Activated naive CD8-positive, alpha-beta T cell treated with anti-CD3 and anti-CD28 coated beads, Interleukin-2, amount 50 U/mL, for 24 hours (primary cell): Measurements from ENCODE around the gene CDC14A.
"Not testable (repeated sequence)": the region's sequence is repeated elsewhere in the genome, so short reads cannot be mapped to it uniquely, and the experiment has no call there.

Experiments used
- ATAC-seq: fragments of 150-1000 bp; cut with Tn5 transposase; one replicate; pipeline ENCODE4 v1.10.0; 2021
- DNase-seq: peaks from one replicate; pipeline ENCODE4 v3.0.0; 2021
- H3K27ac Mint-ChIP-seq: one replicate; pipeline ENCODE4 v1.8.0; 2021; ENCODE audit warnings: mild to moderate bottlenecking, mixed read lengths
- H3K27me3 Mint-ChIP-seq: one replicate; pipeline ENCODE4 v1.8.0; 2021; ENCODE audit warnings: mixed read lengths
- H3K36me3 Mint-ChIP-seq: one replicate; pipeline ENCODE4 v1.8.0; 2021; ENCODE audit warnings: low read depth, mixed read lengths
- H3K4me1 Mint-ChIP-seq: one replicate; pipeline ENCODE4 v1.8.0; 2021; ENCODE audit warnings: mixed read lengths
- H3K4me3 Mint-ChIP-seq: one replicate; pipeline ENCODE4 v1.8.0; 2021; ENCODE audit warnings: mild to moderate bottlenecking, moderate library complexity, mixed read lengths
- H3K9me3 Mint-ChIP-seq: one replicate; pipeline ENCODE4 v1.8.0; 2021; ENCODE audit warnings: mixed read lengths

CDC14A gene

GRCh38 chr1:100392756-100393155, 40.5 kb downstream of the CDC14A start:
- no peaks in the 10 kb centered on the region for H3K27me3 Mint-ChIP-seq
- H3K27ac Mint-ChIP-seq, result no peak overlapping the region
- no peaks in the 10 kb centered on the region for H3K9me3 Mint-ChIP-seq
- ATAC-seq, result no peak
- DNase-seq, result no peak
- peaks cover 14% of the 10 kb centered on the region for H3K36me3 Mint-ChIP-seq
- no peak overlapping the region for H3K4me3 Mint-ChIP-seq
- H3K4me1 Mint-ChIP-seq, result peaks cover 85% of the 10 kb centered on the region

- H3K27ac Mint-ChIP-seq, result peak overlapping the region; percentile 47
- H3K4me1 Mint-ChIP-seq, result peaks cover 89% of the 10 kb centered on the region
- DNase-seq (no peak), ATAC-seq (no peak)
- H3K36me3 Mint-ChIP-seq, result peaks cover 14% of the 10 kb centered on the region
- no peak overlapping the region for H3K4me3 Mint-ChIP-seq
- H3K9me3 Mint-ChIP-seq, result no peaks in the 10 kb centered on the region
- no peaks in the 10 kb centered on the region for H3K27me3 Mint-ChIP-seq
Observed at GRCh38 chr1:100394285-100394684, 42.0 kb downstream of the CDC14A start.

DNA sequence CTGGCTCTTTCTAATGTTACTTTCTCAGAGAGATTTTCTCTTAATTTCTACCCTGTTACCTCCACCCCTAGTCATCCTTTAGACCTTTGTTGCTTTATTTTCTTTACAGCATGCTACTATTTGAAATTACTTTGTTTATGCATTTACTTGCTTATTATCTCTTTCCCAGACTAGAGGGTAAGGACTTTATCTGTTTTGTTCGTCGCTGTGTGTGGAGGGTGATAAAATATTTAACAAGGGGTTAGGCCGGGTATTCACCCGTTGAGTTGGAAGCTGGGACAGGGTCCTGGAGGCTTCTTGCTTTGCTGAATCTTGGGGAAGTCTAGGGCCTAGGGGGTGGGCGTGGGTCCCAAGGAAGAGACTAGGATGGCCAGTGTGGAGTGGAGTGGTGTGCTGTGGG, 43.6 kb downstream of the CDC14A start:
- ATAC-seq, result no peak
- Mint-ChIP-seq H3K27me3 (no peaks in the 10 kb centered on the region), H3K9me3 (no peaks in the 10 kb centered on the region), H3K4me3 (no peak overlapping the region), H3K4me1 (peaks cover 86% of the 10 kb centered on the region), H3K27ac (peak overlapping the region; percentile 78), H3K36me3 (peaks cover 12% of the 10 kb centered on the region)
- DNase-seq, result no peak

GRCh38 chr1:100396651-100397050, 44.3 kb downstream of the CDC14A start:
- peak overlapping the region; percentile 78 for H3K27ac Mint-ChIP-seq
- peak; percentile 27 for ATAC-seq
- peak overlapping the region; percentile 18 for H3K4me3 Mint-ChIP-seq
- H3K9me3 Mint-ChIP-seq, result no peaks in the 10 kb centered on the region
- no peak for DNase-seq
- H3K36me3 Mint-ChIP-seq, result peaks cover 13% of the 10 kb centered on the region
- H3K27me3 Mint-ChIP-seq, result no peaks in the 10 kb centered on the region
- H3K4me1 Mint-ChIP-seq, result peaks cover 84% of the 10 kb centered on the region

- no peaks in the 10 kb centered on the region for H3K27me3 Mint-ChIP-seq
- ATAC-seq, result peak; percentile 75
- no peaks in the 10 kb centered on the region for H3K9me3 Mint-ChIP-seq
- peaks cover 83% of the 10 kb centered on the region for H3K4me1 Mint-ChIP-seq
- H3K4me3 Mint-ChIP-seq, result no peak overlapping the region
- no peak for DNase-seq
- peak overlapping the region; percentile 78 for H3K27ac Mint-ChIP-seq
- peaks cover 15% of the 10 kb centered on the region for H3K36me3 Mint-ChIP-seq
Observed at GRCh38 chr1:100397681-100398080, 45.4 kb downstream of the CDC14A start.

GRCh38 chr1:100398648-100399047, 46.3 kb downstream of the CDC14A start:
- Mint-ChIP-seq H3K4me1 (peaks cover 83% of the 10 kb centered on the region), H3K27me3 (no peaks in the 10 kb centered on the region), H3K27ac (peak overlapping the region; percentile 77), H3K4me3 (no peak overlapping the region), H3K36me3 (peaks cover 12% of the 10 kb centered on the region), H3K9me3 (no peaks in the 10 kb centered on the region)
- DNase-seq, result no peak
- ATAC-seq, result no peak

GRCh38 chr1:100400404-100400803, 48.1 kb downstream of the CDC14A start:
- H3K9me3 Mint-ChIP-seq, result no peaks in the 10 kb centered on the region
- DNase-seq, result peak; percentile 42
- H3K4me3 Mint-ChIP-seq, result peak overlapping the region; percentile 61
- peaks cover 85% of the 10 kb centered on the region for H3K4me1 Mint-ChIP-seq
- H3K27me3 Mint-ChIP-seq, result no peaks in the 10 kb centered on the region
- peaks cover 5% of the 10 kb centered on the region for H3K36me3 Mint-ChIP-seq
- peak; percentile 48 for ATAC-seq
- H3K27ac Mint-ChIP-seq, result peak overlapping the region; percentile 93

- Mint-ChIP-seq H3K4me3 (no peak overlapping the region), H3K4me1 (peaks cover 75% of the 10 kb centered on the region), H3K27me3 (no peaks in the 10 kb centered on the region), H3K36me3 (peaks cover 24% of the 10 kb centered on the region), H3K9me3 (peaks cover 7% of the 10 kb centered on the region), H3K27ac (peak overlapping the region; percentile 34)
- ATAC-seq (peak; percentile 22), DNase-seq (no peak)
Observed at GRCh38 chr1:100404821-100405220, 52.5 kb downstream of the CDC14A start.

GRCh38 chr1:100405902-100406301, 53.6 kb downstream of the CDC14A start:
- H3K36me3 Mint-ChIP-seq, result peaks cover 24% of the 10 kb centered on the region
- not testable (repeated sequence) for H3K27me3 Mint-ChIP-seq, H3K9me3 Mint-ChIP-seq, DNase-seq, H3K4me3 Mint-ChIP-seq, ATAC-seq
- H3K4me1 Mint-ChIP-seq, result peaks cover 67% of the 10 kb centered on the region
- H3K27ac Mint-ChIP-seq, result peak overlapping the region; percentile 44

DNA sequence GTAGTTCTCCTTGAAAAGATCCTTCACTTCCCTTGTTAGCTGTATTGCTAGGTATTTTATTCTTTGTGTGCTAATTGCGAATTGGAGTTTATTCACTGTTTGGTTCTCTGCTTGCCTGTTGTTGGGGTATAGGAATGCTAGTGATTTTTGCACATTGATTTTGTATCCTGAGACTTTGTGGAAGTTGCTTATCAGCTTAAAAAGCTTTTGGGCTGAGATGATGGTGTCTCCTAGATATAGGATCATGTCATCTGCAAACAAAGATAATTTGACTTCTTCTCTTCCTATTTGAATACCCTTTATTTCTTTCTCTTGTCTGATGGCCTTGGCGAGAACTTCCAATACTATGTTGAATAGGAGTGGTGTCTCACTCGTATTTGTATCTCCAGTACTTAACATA, 55.1 kb downstream of the CDC14A start:
- peak overlapping the region; percentile 1 for H3K27ac Mint-ChIP-seq
- ATAC-seq, result not testable (repeated sequence)

DNA sequence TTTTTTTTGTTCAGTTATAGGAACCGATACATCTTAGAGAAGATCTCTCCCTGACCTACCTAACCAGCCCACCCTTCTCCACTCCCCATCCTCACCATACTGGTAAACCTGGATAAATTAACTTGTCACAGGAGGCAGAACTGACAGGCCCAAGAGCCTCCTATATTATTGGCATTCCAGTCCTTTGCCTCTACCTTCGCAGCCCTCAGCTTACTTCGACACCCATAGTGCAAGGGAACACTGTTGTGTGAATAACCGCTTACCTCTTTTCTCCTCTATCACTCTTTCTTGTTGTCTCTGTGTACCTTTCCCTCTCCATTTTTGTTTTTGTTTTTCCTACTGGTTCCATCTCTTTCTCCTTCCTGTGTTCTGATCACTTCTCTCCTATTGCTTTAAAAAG, 58.7 kb downstream of the CDC14A start:
- Mint-ChIP-seq H3K4me3 (no peak overlapping the region), H3K27me3 (no peaks in the 10 kb centered on the region), H3K9me3 (peaks cover 7% of the 10 kb centered on the region), H3K4me1 (peaks cover 67% of the 10 kb centered on the region), H3K27ac (peak overlapping the region; percentile 15), H3K36me3 (peaks cover 18% of the 10 kb centered on the region)
- ATAC-seq (no peak), DNase-seq (no peak)

More for the DNA sequence above, 55.1 kb downstream of the CDC14A start:
- Mint-ChIP-seq H3K36me3 (peaks cover 20% of the 10 kb centered on the region), H3K4me1 (peaks cover 75% of the 10 kb centered on the region)
- not testable (repeated sequence) for H3K9me3 Mint-ChIP-seq, DNase-seq, H3K27me3 Mint-ChIP-seq, H3K4me3 Mint-ChIP-seq

DNA sequence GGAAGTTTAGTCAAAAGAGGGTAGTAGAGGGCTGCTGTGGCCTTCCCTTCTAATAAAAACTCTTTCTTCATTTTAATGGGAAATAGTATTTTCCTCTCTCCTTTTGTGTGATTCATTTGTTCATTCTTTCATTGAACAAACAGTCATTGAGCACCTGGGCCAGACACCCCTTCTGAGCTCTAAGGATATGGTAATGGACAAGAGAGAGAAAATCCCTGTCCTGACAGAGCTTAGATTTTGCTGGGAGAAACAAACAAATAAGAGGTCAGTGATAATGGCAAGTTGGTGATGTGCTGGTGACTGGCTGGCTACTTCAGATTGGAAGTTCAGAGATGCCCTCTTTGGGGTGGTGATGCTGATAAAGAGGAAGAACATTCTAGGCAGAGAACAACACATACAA, 59.3 kb downstream of the CDC14A start:
- DNase-seq (no peak), ATAC-seq (no peak)
- Mint-ChIP-seq H3K4me1 (peaks cover 66% of the 10 kb centered on the region), H3K36me3 (peaks cover 14% of the 10 kb centered on the region), H3K4me3 (no peak overlapping the region), H3K27me3 (no peaks in the 10 kb centered on the region), H3K9me3 (peaks cover 7% of the 10 kb centered on the region), H3K27ac (peak overlapping the region; percentile 15)

GRCh38 chr1:100413035-100413434, 60.7 kb downstream of the CDC14A start:
- peaks cover 13% of the 10 kb centered on the region for H3K36me3 Mint-ChIP-seq

GRCh38 chr1:100414693-100415497, 62.6 kb downstream of the CDC14A start:
- no peaks in the 10 kb centered on the region for H3K9me3 Mint-ChIP-seq
- DNase-seq (no peak), ATAC-seq (no peak)
- peak overlapping the region; percentile 58 for H3K27ac Mint-ChIP-seq
- no peak overlapping the region for H3K4me3 Mint-ChIP-seq
- H3K36me3 Mint-ChIP-seq, result peaks cover 10% of the 10 kb centered on the region
- no peaks in the 10 kb centered on the region for H3K27me3 Mint-ChIP-seq
- peaks cover 60% of the 10 kb centered on the region for H3K4me1 Mint-ChIP-seq

More at GRCh38 chr1:100413035-100413434, 60.7 kb downstream of the CDC14A start:
- Mint-ChIP-seq H3K27ac (no peak overlapping the region), H3K9me3 (peaks cover 7% of the 10 kb centered on the region), H3K4me3 (no peak overlapping the region), H3K27me3 (no peaks in the 10 kb centered on the region), H3K4me1 (peaks cover 67% of the 10 kb centered on the region)
- DNase-seq (no peak), ATAC-seq (no peak)

GRCh38 chr1:100415498-100415778, 63.1 kb downstream of the CDC14A start:
- no peaks in the 10 kb centered on the region for H3K9me3 Mint-ChIP-seq
- peaks cover 10% of the 10 kb centered on the region for H3K36me3 Mint-ChIP-seq
- no peak overlapping the region for H3K27ac Mint-ChIP-seq

More at GRCh38 chr1:100415498-100415778, 63.1 kb downstream of the CDC14A start:
- Mint-ChIP-seq H3K27me3 (no peaks in the 10 kb centered on the region), H3K4me1 (peaks cover 62% of the 10 kb centered on the region), H3K4me3 (no peak overlapping the region)
- DNase-seq, result no peak
- no peak for ATAC-seq
